ENCODE data around the gene PRMT7.

PRMT7 gene

GRCh38 chr16:68361485-68361884 is 50.7 kb downstream of the PRMT7 start:
- TF ChIP-seq, protein P1, sequence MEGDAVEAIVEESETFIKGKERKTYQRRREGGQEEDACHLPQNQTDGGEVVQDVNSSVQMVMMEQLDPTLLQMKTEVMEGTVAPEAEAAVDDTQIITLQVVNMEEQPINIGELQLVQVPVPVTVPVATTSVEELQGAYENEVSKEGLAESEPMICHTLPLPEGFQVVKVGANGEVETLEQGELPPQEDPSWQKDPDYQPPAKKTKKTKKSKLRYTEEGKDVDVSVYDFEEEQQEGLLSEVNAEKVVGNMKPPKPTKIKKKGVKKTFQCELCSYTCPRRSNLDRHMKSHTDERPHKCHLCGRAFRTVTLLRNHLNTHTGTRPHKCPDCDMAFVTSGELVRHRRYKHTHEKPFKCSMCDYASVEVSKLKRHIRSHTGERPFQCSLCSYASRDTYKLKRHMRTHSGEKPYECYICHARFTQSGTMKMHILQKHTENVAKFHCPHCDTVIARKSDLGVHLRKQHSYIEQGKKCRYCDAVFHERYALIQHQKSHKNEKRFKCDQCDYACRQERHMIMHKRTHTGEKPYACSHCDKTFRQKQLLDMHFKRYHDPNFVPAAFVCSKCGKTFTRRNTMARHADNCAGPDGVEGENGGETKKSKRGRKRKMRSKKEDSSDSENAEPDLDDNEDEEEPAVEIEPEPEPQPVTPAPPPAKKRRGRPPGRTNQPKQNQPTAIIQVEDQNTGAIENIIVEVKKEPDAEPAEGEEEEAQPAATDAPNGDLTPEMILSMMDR (conservative IDR thresholded peaks at IDR 0.05; ENCODE audit: control insufficient read depth, insufficient read depth, low read depth, low read length), result no peak
- no peak overlapping the region for H3K4me3 ChIP-seq (ENCODE audit: control insufficient read depth, low read depth, low read length)
- DNase-seq (ENCODE audit: low read depth), result peak; percentile 31

DNA sequence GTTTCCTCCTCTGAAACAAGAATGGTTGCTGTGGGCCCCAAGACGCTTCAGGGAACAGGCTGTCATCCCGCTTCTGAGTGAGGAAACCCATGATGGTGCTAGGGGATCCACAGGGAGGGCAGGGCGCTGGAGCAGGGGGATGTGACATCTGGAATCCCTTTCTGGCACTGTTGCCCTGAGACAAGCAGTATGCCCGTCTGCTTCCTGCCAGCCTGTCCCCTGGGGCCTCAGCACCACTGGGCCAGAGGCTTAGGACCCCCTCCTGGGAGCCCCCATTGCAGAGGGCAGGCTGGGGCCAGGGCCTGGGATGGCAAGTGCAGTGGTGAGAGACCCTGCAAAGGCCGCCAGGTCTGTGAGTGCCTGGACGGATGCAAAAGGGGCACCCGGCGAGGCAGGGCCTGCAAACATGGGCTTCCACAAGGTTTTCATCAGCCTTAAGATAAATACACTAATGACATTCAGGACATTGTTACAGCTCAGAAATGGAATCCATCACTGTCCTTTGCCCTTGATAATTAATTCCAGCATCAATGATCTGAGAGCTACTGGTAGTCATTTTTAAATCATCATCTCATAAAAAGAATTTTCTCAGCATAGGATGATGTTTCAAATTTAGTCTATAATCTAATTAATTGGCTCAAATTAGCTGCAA is 51.6 kb downstream of the PRMT7 start:
- DNase-seq (ENCODE audit: low read depth), result no peak
- TF ChIP-seq, protein P1 (conservative IDR thresholded peaks at IDR 0.05; ENCODE audit: control insufficient read depth, insufficient read depth, low read depth, low read length), result no peak

DNA sequence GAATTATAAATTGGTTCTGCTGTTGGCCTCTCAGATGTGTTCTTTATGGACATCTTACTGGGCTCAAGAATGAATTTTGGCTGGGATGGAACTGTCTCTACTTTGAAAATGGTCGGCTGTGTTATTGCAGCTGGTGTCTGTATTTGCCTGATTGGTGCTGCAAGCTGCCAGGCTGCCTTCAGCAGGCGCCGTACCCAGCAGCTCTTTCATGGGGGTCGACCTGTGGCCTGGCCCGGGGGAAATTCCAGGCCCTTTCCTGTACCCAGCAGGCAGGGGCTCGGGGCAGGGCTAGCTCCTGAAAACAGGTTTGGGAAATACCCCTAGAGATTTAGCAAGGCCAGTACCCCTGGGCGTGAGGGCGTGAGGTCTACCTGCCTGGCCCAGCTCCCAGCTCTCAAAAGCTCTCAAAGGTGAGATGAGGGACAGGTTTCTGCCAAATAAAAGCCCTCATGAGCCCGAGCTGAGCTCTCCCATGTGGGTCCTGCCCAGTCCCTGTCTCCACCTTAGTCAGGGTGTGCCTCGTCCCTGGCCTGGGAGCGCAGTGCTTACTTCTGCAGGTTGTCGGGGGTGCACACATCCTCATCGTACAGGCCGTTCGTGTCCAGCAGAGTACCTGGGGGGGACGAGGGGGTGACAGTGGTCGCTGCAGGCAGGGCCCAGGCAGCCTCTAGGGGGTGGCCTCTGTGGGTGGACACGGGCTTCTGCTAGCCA is 52.3 kb downstream of the PRMT7 start:
- TF ChIP-seq, protein P1 (conservative IDR thresholded peaks at IDR 0.05; ENCODE audit: control insufficient read depth, insufficient read depth, low read depth, low read length), result no peak
- DNase-seq (ENCODE audit: low read depth), result no peak
- no peak overlapping the region for H3K4me3 ChIP-seq (ENCODE audit: control insufficient read depth, low read depth, low read length)

More for the DNA sequence above, 51.6 kb downstream of the PRMT7 start:
- H3K4me3 ChIP-seq (ENCODE audit: control insufficient read depth, low read depth, low read length), result no peak overlapping the region

GRCh38 chr16:68363658-68364521 is 53.1 kb downstream of the PRMT7 start:
- TF ChIP-seq, protein P1 (conservative IDR thresholded peaks at IDR 0.05; ENCODE audit: control insufficient read depth, insufficient read depth, low read depth, low read length), result no peak
- DNase-seq (ENCODE audit: low read depth), result peak; percentile 7
- no peak overlapping the region for H3K4me3 ChIP-seq (ENCODE audit: control insufficient read depth, low read depth, low read length)

GRCh38 chr16:68364561-68364998 is 53.8 kb downstream of the PRMT7 start:
- peak; percentile 24 for DNase-seq (ENCODE audit: low read depth)
- TF ChIP-seq, protein P1 (conservative IDR thresholded peaks at IDR 0.05; ENCODE audit: control insufficient read depth, insufficient read depth, low read depth, low read length), result peak; percentile 19

GRCh38 chr16:68365167-68365817 is 54.5 kb downstream of the PRMT7 start:
- TF ChIP-seq, protein P1 (conservative IDR thresholded peaks at IDR 0.05; ENCODE audit: control insufficient read depth, insufficient read depth, low read depth, low read length), result no peak
- no peak overlapping the region for H3K4me3 ChIP-seq (ENCODE audit: control insufficient read depth, low read depth, low read length)
- no peak for DNase-seq (ENCODE audit: low read depth)

More at GRCh38 chr16:68364561-68364998, 53.8 kb downstream of the PRMT7 start:
- H3K4me3 ChIP-seq (ENCODE audit: control insufficient read depth, low read depth, low read length), result no peak overlapping the region
